Measurements from ENCODE around the gene C2CD4C.
"Not testable (repeated sequence)": the region's sequence is repeated elsewhere in the genome, so short reads cannot be mapped to it uniquely, and the experiment has no call there.

The C2CD4C gene

GRCh38 chr19:397941-398706 lies 10.8 kb downstream of the C2CD4C start:
- no peak for DNase-seq

DNA sequence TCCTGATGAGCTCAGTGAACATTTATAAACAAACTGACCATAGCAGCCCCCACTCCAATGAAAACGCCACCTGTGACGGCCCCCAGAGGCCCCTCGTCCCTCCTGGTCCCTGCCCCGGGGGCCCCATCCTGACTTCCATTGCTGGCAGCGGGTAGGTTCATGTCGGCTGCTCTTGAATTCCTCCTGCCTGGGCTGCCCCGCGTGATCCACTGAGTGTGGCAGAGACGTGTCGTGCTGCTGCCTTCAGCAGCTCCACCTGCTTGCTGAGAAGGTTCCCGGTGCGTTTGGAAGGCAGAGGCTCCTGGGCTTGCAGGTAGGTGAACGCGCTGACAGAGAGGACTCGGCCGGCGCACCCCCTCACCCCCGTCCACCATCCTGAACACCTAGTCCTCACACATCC lies 11.6 kb downstream of the C2CD4C start:
- DNase-seq: no peak

DNA sequence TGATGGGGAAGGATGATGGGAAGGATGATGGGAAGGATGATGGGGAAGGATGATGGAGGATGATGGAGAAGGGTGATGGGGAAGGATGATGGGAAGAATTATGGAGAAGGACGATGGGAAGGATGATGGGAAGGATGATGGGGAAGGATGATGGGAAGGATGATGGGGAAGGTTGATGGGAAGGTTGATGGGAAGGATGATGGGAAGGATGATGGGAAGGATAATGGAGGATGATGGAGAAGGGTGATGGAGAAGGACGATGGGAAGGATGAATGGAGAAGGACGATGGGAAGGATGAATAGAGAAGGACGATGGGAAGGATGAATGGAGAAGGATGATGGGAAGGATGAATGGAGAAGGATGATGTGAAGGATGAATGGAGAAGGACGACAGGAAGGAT lies 13.5 kb downstream of the C2CD4C start:
- no peak for DNase-seq

- not testable (repeated sequence) for DNase-seq
Measured at GRCh38 chr19:394857-395256, 14.1 kb downstream of the C2CD4C start.

DNA sequence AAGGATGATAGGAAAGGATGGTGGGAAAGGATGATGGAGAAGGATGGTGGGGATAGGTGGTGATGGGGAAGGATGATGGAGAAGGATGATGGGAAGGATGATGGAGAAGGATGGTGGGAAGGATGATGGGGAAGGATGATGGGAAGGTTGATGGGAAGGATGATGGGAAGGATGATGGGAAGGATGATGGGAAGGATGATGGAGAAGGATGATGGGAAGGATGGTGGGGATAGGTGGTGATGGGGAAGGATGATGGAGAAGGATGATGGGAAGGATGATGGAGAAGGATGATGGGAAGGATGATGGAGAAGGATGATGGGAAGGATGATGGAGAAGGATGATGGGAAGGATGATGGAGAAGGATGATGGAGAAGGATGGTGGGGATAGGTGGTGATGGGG lies 15.4 kb downstream of the C2CD4C start:
- not testable (repeated sequence) for DNase-seq

GRCh38 chr19:392375-392970 lies 16.5 kb downstream of the C2CD4C start:
- DNase-seq: no peak

- DNase-seq: no peak
Measured at GRCh38 chr19:391726-392374, 17.1 kb downstream of the C2CD4C start.

DNA sequence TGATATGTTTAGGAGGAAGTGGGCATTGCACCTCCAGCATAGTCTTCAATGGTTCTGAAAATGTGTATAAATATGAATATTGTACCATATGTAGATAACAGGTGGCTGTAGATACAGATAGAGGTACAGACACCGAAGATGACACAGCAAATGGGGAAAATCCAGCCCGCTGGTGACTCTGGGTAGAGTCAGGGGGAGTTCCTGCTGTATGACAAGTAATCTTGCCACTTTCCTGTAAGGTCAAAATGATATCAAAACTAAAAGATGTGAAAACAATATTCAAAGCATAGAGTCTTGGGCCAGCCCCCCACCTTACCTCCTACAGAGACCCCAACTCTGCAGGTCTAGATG lies 17.8 kb downstream of the C2CD4C start:
- DNase-seq: no peak

- DNase-seq: no peak
Measured at GRCh38 chr19:390386-391206, 18.4 kb downstream of the C2CD4C start.

DNA sequence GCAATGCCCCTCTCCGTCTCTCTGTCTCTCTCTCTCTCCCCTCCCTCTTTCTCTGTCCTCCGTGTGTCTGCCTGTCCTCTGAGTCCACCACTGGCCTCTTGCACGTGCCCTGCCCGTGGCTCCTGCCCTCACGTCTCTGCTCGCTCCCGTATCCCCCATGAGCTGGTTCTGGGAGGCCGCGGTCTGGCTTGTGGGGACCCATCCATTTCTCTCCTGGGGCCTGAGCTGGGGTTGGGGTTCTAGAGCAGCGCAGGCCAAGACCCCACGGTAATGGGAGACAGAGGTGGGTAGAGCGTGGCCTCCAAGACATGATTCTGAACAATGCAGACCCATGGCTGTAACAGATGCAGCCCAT lies 19.0 kb downstream of the C2CD4C start:
- DNase-seq: no peak

DNA sequence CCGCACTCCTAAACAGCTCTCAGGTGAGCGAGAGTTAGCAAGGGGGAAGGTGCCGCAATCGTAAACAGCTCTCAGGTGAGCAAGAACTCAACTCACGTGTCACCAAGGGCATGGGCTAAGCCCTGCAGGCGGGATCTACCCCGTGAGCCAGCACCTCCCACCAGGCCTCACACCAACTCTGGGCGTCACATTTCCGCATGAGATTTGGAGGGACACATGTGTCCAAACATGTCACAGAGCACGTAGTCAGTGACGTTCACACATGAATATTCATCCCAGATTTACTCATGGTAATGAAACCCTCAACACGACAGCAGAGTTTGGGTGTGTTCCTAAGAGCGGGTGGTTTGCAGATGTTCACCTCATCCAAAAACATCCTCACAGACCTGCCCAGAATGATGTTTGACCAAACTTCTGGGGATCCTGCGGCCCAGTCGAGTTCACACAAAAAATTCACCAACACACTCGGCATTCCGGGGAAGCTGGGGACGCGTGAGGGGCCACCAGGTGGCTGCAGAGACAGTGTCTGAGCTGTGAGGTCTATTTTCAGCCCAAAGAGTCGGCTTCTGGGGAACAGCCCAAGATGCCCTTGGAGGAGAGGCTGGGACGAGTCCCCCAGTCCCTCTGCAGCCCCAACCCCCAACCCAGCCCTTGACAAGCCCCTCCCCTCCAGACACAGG lies 19.6 kb downstream of the C2CD4C start:
- no peak for DNase-seq

GRCh38 chr19:388691-389090 lies 20.3 kb downstream of the C2CD4C start:
- no peak for DNase-seq

GRCh38 chr19:387777-388176 lies 21.2 kb downstream of the C2CD4C start:
- DNase-seq: no peak

DNA sequence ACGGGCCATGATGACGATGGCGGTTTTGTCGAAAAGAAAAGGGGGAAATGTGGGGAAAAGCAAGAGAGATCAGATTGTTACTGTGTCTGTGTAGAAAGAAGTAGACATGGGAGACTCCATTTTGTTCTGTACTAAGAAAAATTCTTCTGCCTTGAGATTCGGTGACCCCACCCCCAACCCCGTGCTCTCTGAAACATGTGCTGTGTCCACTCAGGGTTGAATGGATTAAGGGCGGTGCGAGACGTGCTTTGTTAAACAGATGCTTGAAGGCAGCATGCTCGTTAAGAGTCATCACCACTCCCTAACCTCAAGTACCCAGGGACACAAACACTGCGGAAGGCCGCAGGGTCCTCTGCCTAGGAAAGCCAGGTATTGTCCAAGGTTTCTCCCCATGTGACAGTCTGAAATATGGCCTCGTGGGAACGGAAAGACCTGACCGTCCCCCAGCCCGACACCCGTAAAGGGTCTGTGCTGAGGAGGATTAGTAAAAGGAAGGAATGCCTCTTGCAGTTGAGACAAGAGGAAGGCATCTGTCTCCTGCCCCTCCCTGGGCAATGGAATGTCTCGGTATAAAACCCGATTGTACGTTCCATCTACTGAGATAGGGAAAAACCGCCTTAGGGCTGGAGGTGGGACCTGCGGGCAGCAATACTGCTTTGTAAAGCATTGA lies 22.2 kb downstream of the C2CD4C start:
- DNase-seq: not testable (repeated sequence)

GRCh38 chr19:386189-386588 lies 22.8 kb downstream of the C2CD4C start:
- not testable (repeated sequence) for DNase-seq

GRCh38 chr19:384799-385169 lies 24.2 kb downstream of the C2CD4C start:
- DNase-seq: no peak

GRCh38 chr19:383922-384798 lies 24.8 kb downstream of the C2CD4C start:
- DNase-seq: no peak

DNA sequence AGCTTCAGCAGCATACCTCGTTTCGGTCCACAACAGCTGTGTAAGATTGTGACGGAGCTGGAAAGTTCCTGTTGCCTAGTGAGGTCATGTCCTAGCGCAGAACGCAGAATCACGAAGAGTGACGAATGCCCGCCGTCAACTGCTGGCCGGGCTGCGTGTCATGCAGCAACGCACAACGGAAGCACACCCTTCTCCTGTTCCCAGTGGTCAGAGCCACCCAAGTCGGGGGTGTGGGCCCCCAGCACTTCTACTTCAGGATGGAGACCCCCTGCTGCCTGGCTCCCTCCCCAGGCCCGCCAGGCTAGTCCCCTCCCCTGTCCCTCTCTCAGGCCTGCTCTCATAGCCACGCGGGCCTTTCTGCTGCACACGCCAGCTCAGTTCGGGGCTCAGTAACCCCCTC lies 25.9 kb downstream of the C2CD4C start:
- no peak for DNase-seq

DNA sequence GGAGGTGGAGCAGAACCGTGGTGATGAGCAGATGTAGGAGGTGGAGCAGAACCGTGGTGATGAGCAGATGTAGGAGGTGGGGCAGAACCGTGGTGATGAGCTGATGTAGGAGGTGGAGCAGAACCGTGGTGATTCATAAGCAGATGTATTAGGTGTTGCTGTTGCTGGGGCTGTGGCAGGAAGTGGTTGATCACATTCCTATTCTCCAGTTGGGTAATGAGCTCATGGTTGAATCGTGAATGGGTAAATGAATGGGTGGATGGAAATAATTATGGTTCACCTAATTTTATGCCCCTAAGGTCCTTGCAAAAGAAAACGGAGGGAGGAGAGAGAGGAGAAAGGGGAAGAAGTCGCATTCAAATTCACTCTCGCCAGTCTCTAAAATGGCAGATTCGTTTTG lies 26.4 kb downstream of the C2CD4C start:
- DNase-seq: not testable (repeated sequence)

GRCh38 chr19:381901-382300 lies 27.0 kb downstream of the C2CD4C start:
- not testable (repeated sequence) for DNase-seq

GRCh38 chr19:380618-381219 lies 28.2 kb downstream of the C2CD4C start:
- not testable (repeated sequence) for DNase-seq
